ENCODE measurements around the gene PFKL. TPM values are rescaled to one million over a fixed set of nuclear protein-coding genes. Genes with fewer than 3 reads are reported as not detected.
"Not testable (repeated sequence)": the region's sequence is repeated elsewhere in the genome, so short reads cannot be mapped to it uniquely, and the experiment has no call there.

The PFKL gene
- total RNA-seq, 1 donor from 2014 or later = 139 TPM

GRCh38 chr21:44265734-44266270 lies 34.1 kb upstream of the PFKL start:
- Mint-ChIP-seq H3K27me3 (ENCODE audit: insufficient read depth) (no peaks in the 10 kb centered on the region), H3K9me3 (no peaks in the 10 kb centered on the region), H3K36me3 (ENCODE audit: low read depth) (no peaks in the 10 kb centered on the region), H3K4me3 (no peak overlapping the region), H3K27ac (no peak overlapping the region), H3K4me1 (ENCODE audit: low read depth) (no peaks in the 10 kb centered on the region)
- no peak for DNase-seq (ENCODE audit: low spot score)
- intact Hi-C loops (cut with micrococcal nuclease) = no loop called here

- no peak for DNase-seq (ENCODE audit: low spot score)
- no peaks in the 10 kb centered on the region for H3K9me3 Mint-ChIP-seq
Observed at GRCh38 chr21:44267655-44268142, 32.2 kb upstream of the PFKL start.

DNA sequence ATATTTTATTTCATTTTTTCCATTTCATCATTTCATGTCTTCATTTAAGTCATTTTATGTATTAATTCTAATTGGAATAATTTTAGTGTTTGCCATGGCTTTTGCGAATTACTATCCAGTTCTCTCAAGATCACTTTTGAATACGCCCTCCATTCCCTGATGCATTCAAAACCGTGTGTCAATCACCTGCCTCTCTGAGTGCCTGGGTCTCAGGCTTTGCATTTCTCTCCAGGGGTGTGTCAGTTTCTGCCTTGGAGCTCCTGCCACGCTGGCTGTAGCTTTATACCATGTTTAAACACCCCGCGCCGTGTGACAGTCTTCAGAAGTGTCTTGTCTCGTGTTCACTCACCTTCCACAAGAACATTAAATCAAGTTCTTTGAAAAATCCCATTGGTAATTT lies 30.8 kb upstream of the PFKL start:
- Mint-ChIP-seq H3K9me3 (no peaks in the 10 kb centered on the region), H3K27me3 (ENCODE audit: insufficient read depth) (peaks cover 5% of the 10 kb centered on the region), H3K36me3 (ENCODE audit: low read depth) (no peaks in the 10 kb centered on the region), H3K4me1 (ENCODE audit: low read depth) (no peaks in the 10 kb centered on the region), H3K27ac (no peak overlapping the region), H3K4me3 (no peak overlapping the region)
- intact Hi-C loops (cut with micrococcal nuclease) = no loop called here
- no peak for DNase-seq (ENCODE audit: low spot score)

More at GRCh38 chr21:44267655-44268142, 32.2 kb upstream of the PFKL start:
- H3K27me3 Mint-ChIP-seq (ENCODE audit: insufficient read depth) = no peaks in the 10 kb centered on the region
- H3K4me3 Mint-ChIP-seq = no peak overlapping the region
- no peaks in the 10 kb centered on the region for H3K36me3 Mint-ChIP-seq (ENCODE audit: low read depth)
- H3K4me1 Mint-ChIP-seq (ENCODE audit: low read depth) = no peaks in the 10 kb centered on the region
- H3K27ac Mint-ChIP-seq = no peak overlapping the region
- intact Hi-C loops (cut with micrococcal nuclease) = no loop called here

- H3K4me3 Mint-ChIP-seq = no peak overlapping the region
- H3K36me3 Mint-ChIP-seq (ENCODE audit: low read depth) = no peaks in the 10 kb centered on the region
- H3K27ac Mint-ChIP-seq = no peak overlapping the region
- peaks cover 22% of the 10 kb centered on the region for H3K27me3 Mint-ChIP-seq (ENCODE audit: insufficient read depth)
- no peaks in the 10 kb centered on the region for H3K4me1 Mint-ChIP-seq (ENCODE audit: low read depth)
- DNase-seq (ENCODE audit: low spot score) = no peak
- intact Hi-C loops (cut with micrococcal nuclease) = no loop called here
- H3K9me3 Mint-ChIP-seq = no peaks in the 10 kb centered on the region
Observed at GRCh38 chr21:44271558-44272283, 28.1 kb upstream of the PFKL start.

GRCh38 chr21:44272284-44272858 lies 27.5 kb upstream of the PFKL start:
- Mint-ChIP-seq H3K27ac (no peak overlapping the region), H3K27me3 (ENCODE audit: insufficient read depth) (peaks cover 24% of the 10 kb centered on the region), H3K36me3 (ENCODE audit: low read depth) (no peaks in the 10 kb centered on the region), H3K4me3 (no peak overlapping the region), H3K4me1 (ENCODE audit: low read depth) (no peaks in the 10 kb centered on the region), H3K9me3 (no peaks in the 10 kb centered on the region)
- no peak for DNase-seq (ENCODE audit: low spot score)
- intact Hi-C loops (cut with micrococcal nuclease) = no loop called here

DNA sequence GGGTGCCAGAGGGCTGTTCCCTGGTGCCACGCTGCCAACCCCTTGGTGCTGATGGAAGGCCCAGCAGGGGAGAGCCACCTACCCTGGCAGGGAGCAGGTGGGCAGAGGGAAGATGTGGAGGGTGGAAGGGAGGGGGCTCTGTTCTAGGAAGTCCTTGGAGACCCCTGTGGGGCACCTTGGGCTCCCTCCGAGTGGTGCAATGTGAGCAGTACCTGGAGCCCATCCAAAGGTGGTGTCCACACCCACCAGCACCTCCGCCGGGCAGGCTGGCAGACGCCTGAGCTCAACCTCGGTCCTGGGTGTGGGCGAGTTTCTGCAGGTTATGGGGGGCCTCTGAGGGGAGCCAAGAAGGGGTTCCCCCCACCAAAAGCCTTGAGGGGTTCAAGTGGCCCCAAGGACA lies 26.8 kb upstream of the PFKL start:
- no peaks in the 10 kb centered on the region for H3K4me1 Mint-ChIP-seq (ENCODE audit: low read depth)
- H3K27ac Mint-ChIP-seq = no peak overlapping the region
- intact Hi-C loops (cut with micrococcal nuclease) = no loop called here
- H3K36me3 Mint-ChIP-seq (ENCODE audit: low read depth) = no peaks in the 10 kb centered on the region
- no peak for DNase-seq (ENCODE audit: low spot score)
- no peak overlapping the region for H3K4me3 Mint-ChIP-seq
- H3K9me3 Mint-ChIP-seq = no peaks in the 10 kb centered on the region
- H3K27me3 Mint-ChIP-seq (ENCODE audit: insufficient read depth) = peaks cover 24% of the 10 kb centered on the region

DNA sequence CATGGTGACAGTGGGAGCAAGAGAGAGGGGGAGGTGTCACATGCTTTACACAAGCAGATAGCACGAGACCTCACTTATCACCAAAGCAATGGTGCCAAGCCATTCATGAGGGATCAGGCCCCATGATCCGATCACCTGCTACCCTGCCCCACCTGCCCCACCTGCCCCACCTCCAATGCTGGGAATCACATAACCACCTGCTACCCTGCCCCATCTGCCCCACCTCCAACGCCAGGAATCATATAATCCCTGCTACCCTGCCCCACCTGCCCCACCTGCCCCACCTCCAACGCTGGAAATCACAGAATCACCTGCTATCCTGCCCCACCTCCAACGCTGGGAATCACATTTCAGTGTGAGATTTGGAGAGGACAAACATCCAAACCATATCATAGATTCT lies 24.8 kb upstream of the PFKL start:
- no peak for DNase-seq (ENCODE audit: low spot score)
- H3K36me3 Mint-ChIP-seq (ENCODE audit: low read depth) = no peaks in the 10 kb centered on the region
- intact Hi-C loops (cut with micrococcal nuclease) = no loop called here
- peaks cover 24% of the 10 kb centered on the region for H3K27me3 Mint-ChIP-seq (ENCODE audit: insufficient read depth)
- H3K9me3 Mint-ChIP-seq = no peaks in the 10 kb centered on the region
- no peak overlapping the region for H3K4me3 Mint-ChIP-seq
- no peaks in the 10 kb centered on the region for H3K4me1 Mint-ChIP-seq (ENCODE audit: low read depth)
- H3K27ac Mint-ChIP-seq = no peak overlapping the region

DNA sequence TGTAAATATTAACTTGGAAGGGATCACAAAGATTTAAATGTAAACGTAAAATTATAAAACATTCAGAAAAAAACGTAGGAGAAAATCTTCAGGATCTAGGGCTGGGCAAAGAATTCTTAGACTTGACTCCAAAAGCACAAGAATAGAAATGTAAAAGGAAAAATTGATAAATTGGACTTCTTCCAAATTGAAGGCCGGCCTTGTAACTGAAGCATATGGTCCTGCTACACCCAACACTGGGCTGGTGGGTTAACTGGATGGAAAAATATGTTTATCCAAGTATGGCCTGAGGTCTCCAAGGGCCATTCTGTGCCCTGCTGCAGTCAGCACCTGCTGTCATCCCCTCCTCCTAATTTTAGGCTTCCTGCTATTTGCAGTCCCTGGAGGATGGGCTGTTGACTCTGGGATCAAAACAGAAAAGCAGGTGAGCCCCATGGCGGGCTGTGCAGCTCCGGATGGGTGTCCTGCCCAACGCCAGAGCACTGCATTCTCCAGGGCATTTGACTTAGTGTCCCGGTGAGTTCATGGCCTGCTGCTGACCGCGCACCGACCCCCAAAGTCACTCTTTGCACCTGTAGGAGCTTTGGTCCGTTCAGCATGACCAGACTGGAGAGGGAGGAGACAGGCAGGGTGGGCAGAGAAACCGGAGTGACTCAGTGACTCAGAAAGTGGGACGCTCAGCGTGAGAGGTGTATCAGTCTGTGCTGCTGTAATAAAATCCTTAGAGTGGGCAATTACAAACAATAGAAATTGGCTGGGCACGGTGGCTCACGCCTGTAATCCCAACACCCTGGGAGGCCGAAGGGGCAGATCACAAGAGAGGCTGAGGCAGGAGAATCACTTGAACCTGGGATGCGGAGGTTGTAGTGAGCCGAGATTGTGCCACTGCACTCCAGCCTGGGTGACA lies 20.2 kb upstream of the PFKL start:
- Mint-ChIP-seq H3K36me3 (ENCODE audit: low read depth) (no peaks in the 10 kb centered on the region), H3K4me3 (no peak overlapping the region), H3K4me1 (ENCODE audit: low read depth) (peaks cover 4% of the 10 kb centered on the region), H3K27ac (no peak overlapping the region), H3K27me3 (ENCODE audit: insufficient read depth) (peaks cover 17% of the 10 kb centered on the region), H3K9me3 (no peaks in the 10 kb centered on the region)
- DNase-seq (ENCODE audit: low spot score) = no peak
- intact Hi-C loops (cut with micrococcal nuclease) = no loop called here

- Mint-ChIP-seq H3K9me3 (no peaks in the 10 kb centered on the region), H3K4me1 (ENCODE audit: low read depth) (peaks cover 4% of the 10 kb centered on the region), H3K36me3 (ENCODE audit: low read depth) (no peaks in the 10 kb centered on the region), H3K27me3 (ENCODE audit: insufficient read depth) (peaks cover 2% of the 10 kb centered on the region), H3K4me3 (no peak overlapping the region), H3K27ac (no peak overlapping the region)
- intact Hi-C loops (cut with micrococcal nuclease) = no loop called here
- DNase-seq (ENCODE audit: low spot score) = no peak
Observed at GRCh38 chr21:44281801-44282200, 18.1 kb upstream of the PFKL start.

GRCh38 chr21:44282370-44282769 lies 17.5 kb upstream of the PFKL start:
- Mint-ChIP-seq H3K4me1 (ENCODE audit: low read depth) (peaks cover 4% of the 10 kb centered on the region), H3K9me3 (no peaks in the 10 kb centered on the region), H3K36me3 (ENCODE audit: low read depth) (no peaks in the 10 kb centered on the region), H3K27ac (no peak overlapping the region), H3K27me3 (ENCODE audit: insufficient read depth) (peaks cover 2% of the 10 kb centered on the region), H3K4me3 (no peak overlapping the region)
- intact Hi-C loops (cut with micrococcal nuclease) = no loop called here
- DNase-seq (ENCODE audit: low spot score) = no peak

- H3K4me3 Mint-ChIP-seq; H3K4me1 Mint-ChIP-seq (ENCODE audit: low read depth); H3K36me3 Mint-ChIP-seq (ENCODE audit: low read depth); H3K27me3 Mint-ChIP-seq (ENCODE audit: insufficient read depth); H3K27ac Mint-ChIP-seq; DNase-seq (ENCODE audit: low spot score); H3K9me3 Mint-ChIP-seq; intact Hi-C loops (cut with micrococcal nuclease): not testable (repeated sequence)
Observed at GRCh38 chr21:44283211-44283785, 16.6 kb upstream of the PFKL start.

DNA sequence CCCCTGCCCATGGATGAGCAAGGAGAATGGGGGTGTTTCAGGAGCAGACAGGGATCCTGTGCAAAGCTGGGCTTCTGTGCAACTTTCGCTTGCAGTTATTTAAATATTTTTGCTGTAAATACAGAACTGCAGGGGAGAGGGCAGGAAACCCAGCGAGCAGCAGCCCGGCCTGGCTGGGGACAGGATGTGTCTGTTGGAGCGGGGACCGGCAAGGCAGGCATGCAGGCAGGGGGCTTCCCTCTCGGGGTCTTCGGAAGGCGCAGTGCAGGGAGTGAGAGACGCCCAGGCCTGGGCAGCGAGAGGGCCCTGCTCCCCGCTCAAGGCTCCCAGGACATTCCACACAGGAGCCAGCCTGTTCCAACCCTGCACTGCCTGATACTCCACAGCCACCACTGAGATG lies 15.9 kb upstream of the PFKL start:
- intact Hi-C loops (cut with micrococcal nuclease) = no loop called here
- H3K36me3 Mint-ChIP-seq (ENCODE audit: low read depth) = no peaks in the 10 kb centered on the region
- no peak for DNase-seq (ENCODE audit: low spot score)
- peaks cover 4% of the 10 kb centered on the region for H3K4me1 Mint-ChIP-seq (ENCODE audit: low read depth)
- no peak overlapping the region for H3K4me3 Mint-ChIP-seq
- no peak overlapping the region for H3K27ac Mint-ChIP-seq
- H3K9me3 Mint-ChIP-seq = no peaks in the 10 kb centered on the region
- H3K27me3 Mint-ChIP-seq (ENCODE audit: insufficient read depth) = peaks cover 5% of the 10 kb centered on the region
